DND-41 (cell line): ENCODE measurements around the gene ZNF791.

Source experiments
- EZH2 ChIP-seq: IDR thresholded peaks from 3 replicates; pipeline ENCODE4 v1.6.1; 2012; ENCODE audit warnings: borderline replicate concordance, low read depth, mild to moderate bottlenecking, moderate library complexity, low read length, inconsistent platforms; ENCODE audit not compliant: severe bottlenecking
- TF ChIP-seq, protein P1 (sequence below): IDR thresholded peaks from 2 replicates; pipeline ENCODE4 v1.5.1; 2012; ENCODE audit warnings: borderline replicate concordance, low read length, moderate library complexity, mild to moderate bottlenecking; ENCODE audit not compliant: poor library complexity, severe bottlenecking; ENCODE audit errors: extremely low read depth

DNA sequence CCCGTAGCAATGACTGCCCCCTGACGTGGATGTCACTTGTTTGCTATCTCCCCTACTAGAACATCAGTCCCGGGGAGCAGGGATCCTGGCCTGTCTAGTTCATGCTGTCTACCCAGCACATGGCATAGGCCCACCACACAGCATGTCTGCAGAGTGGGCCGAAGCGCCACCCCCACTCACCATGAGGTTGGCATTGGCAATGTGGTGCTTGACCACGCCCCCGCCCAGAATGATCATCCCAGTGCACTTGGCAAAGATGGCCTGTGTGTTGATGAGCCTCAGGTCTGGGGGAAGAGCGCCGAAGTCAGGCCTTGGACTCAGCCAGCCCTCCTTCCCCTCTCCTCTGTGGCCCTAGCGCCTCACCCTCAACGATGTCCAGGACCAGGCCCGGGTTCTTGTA, 66.2 kb downstream of the ZNF791 start:
- TF ChIP-seq, protein P1, sequence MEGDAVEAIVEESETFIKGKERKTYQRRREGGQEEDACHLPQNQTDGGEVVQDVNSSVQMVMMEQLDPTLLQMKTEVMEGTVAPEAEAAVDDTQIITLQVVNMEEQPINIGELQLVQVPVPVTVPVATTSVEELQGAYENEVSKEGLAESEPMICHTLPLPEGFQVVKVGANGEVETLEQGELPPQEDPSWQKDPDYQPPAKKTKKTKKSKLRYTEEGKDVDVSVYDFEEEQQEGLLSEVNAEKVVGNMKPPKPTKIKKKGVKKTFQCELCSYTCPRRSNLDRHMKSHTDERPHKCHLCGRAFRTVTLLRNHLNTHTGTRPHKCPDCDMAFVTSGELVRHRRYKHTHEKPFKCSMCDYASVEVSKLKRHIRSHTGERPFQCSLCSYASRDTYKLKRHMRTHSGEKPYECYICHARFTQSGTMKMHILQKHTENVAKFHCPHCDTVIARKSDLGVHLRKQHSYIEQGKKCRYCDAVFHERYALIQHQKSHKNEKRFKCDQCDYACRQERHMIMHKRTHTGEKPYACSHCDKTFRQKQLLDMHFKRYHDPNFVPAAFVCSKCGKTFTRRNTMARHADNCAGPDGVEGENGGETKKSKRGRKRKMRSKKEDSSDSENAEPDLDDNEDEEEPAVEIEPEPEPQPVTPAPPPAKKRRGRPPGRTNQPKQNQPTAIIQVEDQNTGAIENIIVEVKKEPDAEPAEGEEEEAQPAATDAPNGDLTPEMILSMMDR, result no peak
- TF ChIP-seq EZH2, result no peak
